ENCODE data around the gene CLPTM1.

GRCh38 chr19:44908074-44908835 lies 46.9 kb upstream of the CLPTM1 start:
- TF ChIP-seq CTCF (IDR thresholded peaks at IDR 0.05) (no peak), POLR2A (IDR thresholded peaks at IDR 0.05) (no peak), EP300 (IDR thresholded peaks at IDR 0.05) (no peak)

Measured in ovary (tissue), 3 donors.